ENCODE results near the gene AGBL4.
A peak's percentile ranks its signal among the peaks of the same experiment; 100 is the strongest.
"Not testable (repeated sequence)": the region's sequence is repeated elsewhere in the genome, so short reads cannot be mapped to it uniquely, and the experiment has no call there.

The AGBL4 gene

GRCh38 chr1:49298304-49298703 lies 725.5 kb downstream of the AGBL4 start:
- peak; percentile 2 for DNase-seq

- no peak for DNase-seq
Measured at GRCh38 chr1:49297783-49298182, 726.0 kb downstream of the AGBL4 start.

- DNase-seq, result no peak
Measured at GRCh38 chr1:49294539-49294938, 729.2 kb downstream of the AGBL4 start.

GRCh38 chr1:49293016-49293415 lies 730.7 kb downstream of the AGBL4 start:
- DNase-seq, result no peak

GRCh38 chr1:49257211-49258049 lies 766.3 kb downstream of the AGBL4 start:
- not testable (repeated sequence) for DNase-seq

- DNase-seq, result no peak
Measured at GRCh38 chr1:49252917-49253316, 770.8 kb downstream of the AGBL4 start.

GRCh38 chr1:49251019-49251784 lies 772.6 kb downstream of the AGBL4 start:
- DNase-seq, result no peak

GRCh38 chr1:49240709-49241221 lies 783.0 kb downstream of the AGBL4 start:
- no peak for DNase-seq

GRCh38 chr1:49234988-49235387 lies 788.8 kb downstream of the AGBL4 start:
- DNase-seq, result no peak

GRCh38 chr1:49229555-49229954 lies 794.2 kb downstream of the AGBL4 start:
- DNase-seq, result no peak

GRCh38 chr1:49226758-49227157 lies 797.0 kb downstream of the AGBL4 start:
- DNase-seq, result no peak

GRCh38 chr1:49225464-49225863 lies 798.3 kb downstream of the AGBL4 start:
- no peak for DNase-seq

GRCh38 chr1:49213301-49213700 lies 810.5 kb downstream of the AGBL4 start:
- no peak for DNase-seq

GRCh38 chr1:49208712-49209111 lies 815.0 kb downstream of the AGBL4 start:
- no peak for DNase-seq

GRCh38 chr1:49204720-49205119 lies 819.0 kb downstream of the AGBL4 start:
- no peak for DNase-seq

GRCh38 chr1:49200738-49201137 lies 823.0 kb downstream of the AGBL4 start:
- DNase-seq, result no peak

- DNase-seq, result no peak
Measured at GRCh38 chr1:49199564-49199963, 824.2 kb downstream of the AGBL4 start.

- no peak for DNase-seq
Measured at GRCh38 chr1:49197081-49197480, 826.7 kb downstream of the AGBL4 start.

- DNase-seq, result no peak
Measured at GRCh38 chr1:49190138-49190537, 833.6 kb downstream of the AGBL4 start.

- DNase-seq, result no peak
Measured at GRCh38 chr1:49187056-49187455, 836.7 kb downstream of the AGBL4 start.

GRCh38 chr1:49185450-49185980 lies 838.2 kb downstream of the AGBL4 start:
- DNase-seq, result no peak

- no peak for DNase-seq
Measured at GRCh38 chr1:49183489-49183888, 840.3 kb downstream of the AGBL4 start.

GRCh38 chr1:49181033-49181432 lies 842.7 kb downstream of the AGBL4 start:
- no peak for DNase-seq

All from NCI-H1092 treated with DMSO at 0.1 percent for 48 hours (cell line).